Kidney (tissue), 14 donors: Measurements from ENCODE around the gene HLF. TPM values are rescaled to one million over a fixed set of nuclear protein-coding genes. Genes with fewer than 3 reads are reported as not detected.

ENCODE experiments used
- DNase-seq, 5 donors: peaks; one replicate each; pipeline ENCODE4 v3.0.0-alpha.2; 2013 to 2020
- FAIRE-seq: peaks from 2 replicates; lab custom pipeline; 2012; peaks lifted over from hg19 to GRCh38; lab: Jason Lieb, UNC
- H3K27ac ChIP-seq, 2 donors: one replicate each; pipeline ENCODE4 v1.7.0; 2013; ENCODE audit warnings: low read depth in 2 of 2, low read length in 2 of 2, inconsistent platforms in 1 of 2
- H3K27me3 ChIP-seq: one replicate; pipeline ENCODE4 v1.7.1; 2013; ENCODE audit warnings: low read length, inconsistent platforms; ENCODE audit not compliant: control insufficient read depth, insufficient read depth
- H3K36me3 ChIP-seq, 3 donors: one replicate each; pipeline versions ENCODE4 v1.7.0 to v1.7.1; 2013; ENCODE audit warnings: low read length in 3 of 3, control low read depth in 1 of 3, inconsistent platforms in 1 of 3; ENCODE audit not compliant: insufficient read depth in 3 of 3, control insufficient read depth in 2 of 3
- H3K4me1 ChIP-seq, 3 donors: one replicate each; pipeline versions ENCODE4 v1.7.0 to v1.7.1; 2013; ENCODE audit warnings: low read length in 3 of 3, inconsistent platforms in 1 of 3, low read depth in 1 of 3; ENCODE audit not compliant: control insufficient read depth in 2 of 3, insufficient read depth in 2 of 3
- H3K4me3 ChIP-seq, 3 donors: one replicate each; pipeline versions ENCODE4 v1.7.0 to v1.8.1; 2013; ENCODE audit warnings: low read length in 3 of 3, control low read depth in 1 of 3, inconsistent platforms in 1 of 3
- H3K9ac ChIP-seq, 3 donors: one replicate each; pipeline versions ENCODE4 v1.7.0 to v1.7.1; 2013; ENCODE audit warnings: low read length in 3 of 3, control low read depth in 1 of 3, inconsistent platforms in 1 of 3
- H3K9me3 ChIP-seq, 3 donors: one replicate each; pipeline versions ENCODE4 v1.7.0 to v1.7.1; 2013; ENCODE audit warnings: low read length in 3 of 3, control low read depth in 1 of 3, inconsistent platforms in 1 of 3; ENCODE audit not compliant: control insufficient read depth in 2 of 3, insufficient read depth in 1 of 3
- CTCF ChIP-seq: IDR thresholded peaks from 3 replicates; pipeline ENCODE4 v1.5.1; 2012; ENCODE audit warnings: mild to moderate bottlenecking, moderate library complexity, borderline replicate concordance; ENCODE audit not compliant: insufficient read depth; ENCODE audit errors: extremely low read depth
- intact Hi-C: fragments of 100-400 bp; cut with DNase I; formaldehyde crosslinking; loops from one replicate; pipeline ENCODE4 v1.11.1; 2022
- polyA plus RNA-seq: library from polyadenylated mRNA; stranded (reverse); fragments of 350-450 nt; fragmentation: Illumina TruSeq; extraction: RNeasy Lipid Tissue Mini Kit (QIAGEN cat#74804); gene quantifications from one replicate; pipeline ENCODE4 v1.2.3, GENCODE V29; 2014; ENCODE audit warnings: low read depth, low replicate concordance; ENCODE audit not compliant: insufficient read depth
- total RNA-seq: library from RNA; stranded (reverse); fragmentation: NEBNext Ultra II Directional; extraction: Animal tissue kit (Norgen Biotek cat#: 25700); gene quantifications from one replicate; pipeline ENCODE4 v1.2.1, GENCODE V29; 2021
- donor health status: control.
- donor health status: control.
- donor health status: control.
- donor health status: control.
- donor health status: control.
- donor health status: DM: yes; HTN: yes; CAD: no.
- donor health status: Normal renal cell carcinoma (clear cell type).

The HLF gene
- total and polyA plus RNA-seq, 2 donors from 2014 or later, result 9.1 to 38.4 TPM

GRCh38 chr17:55330344-55330933, 65.7 kb downstream of the HLF start:
- H3K27ac ChIP-seq, result peak overlapping the region in 1 of 2 donors; percentile 65
- no peak for FAIRE-seq
- no peaks in the 10 kb centered on the region for H3K36me3 ChIP-seq
- intact Hi-C loops, result no loop called here
- no peak for DNase-seq
- H3K27me3 ChIP-seq, result no peaks in the 10 kb centered on the region
- H3K4me3 ChIP-seq, result no peak overlapping the region
- TF ChIP-seq CTCF, result no peak
- no peaks in the 10 kb centered on the region for H3K9me3 ChIP-seq
- no peak overlapping the region for H3K9ac ChIP-seq
- peaks cover 0 to 6% (median 0%) of the 10 kb centered on the region in 3 donors for H3K4me1 ChIP-seq

- no peaks in the 10 kb centered on the region for H3K9me3 ChIP-seq
- FAIRE-seq, result no peak
- H3K4me1 ChIP-seq, result peaks cover 0 to 6% (median 0%) of the 10 kb centered on the region in 3 donors
- no peaks in the 10 kb centered on the region for H3K27me3 ChIP-seq
- intact Hi-C loops, result no loop called here
- H3K9ac ChIP-seq, result no peak overlapping the region
- no peaks in the 10 kb centered on the region for H3K36me3 ChIP-seq
- no peak for TF ChIP-seq CTCF
- DNase-seq, result no peak
- no peak overlapping the region for H3K27ac ChIP-seq
- no peak overlapping the region for H3K4me3 ChIP-seq
These were observed 67.7 kb downstream of the HLF start for GRCh38 chr17:55332296-55333041.

GRCh38 chr17:55334285-55334684, 69.5 kb downstream of the HLF start:
- H3K9ac ChIP-seq, result no peak overlapping the region
- TF ChIP-seq CTCF, result no peak
- FAIRE-seq (no peak), DNase-seq (no peak)
- intact Hi-C loops, result no loop called here
- H3K4me3 ChIP-seq, result no peak overlapping the region
- H3K4me1 ChIP-seq, result peaks cover 0 to 6% (median 0%) of the 10 kb centered on the region in 3 donors
- H3K27ac ChIP-seq, result no peak overlapping the region
- H3K9me3 ChIP-seq, result no peaks in the 10 kb centered on the region
- no peaks in the 10 kb centered on the region for H3K27me3 ChIP-seq
- H3K36me3 ChIP-seq, result no peaks in the 10 kb centered on the region
